ENCODE results near the gene SHISA5. TPM values are rescaled to one million over a fixed set of nuclear protein-coding genes. Genes with fewer than 3 reads are reported as not detected.

The SHISA5 gene
- total RNA-seq, 4 donors from 2014 or later: 98.2 to 191 (median 122) TPM

GRCh38 chr3:48514431-48515227 lies 10.7 kb upstream of the SHISA5 start:
- Histone ChIP-seq H3K9me3 (no peaks in the 10 kb centered on the region), H3K27me3 (no peaks in the 10 kb centered on the region), H3K4me3 (no peak overlapping the region), H3K36me3 (peaks cover 0 to 10% of the 10 kb centered on the region in 2 donors), H3K27ac (no peak overlapping the region), H3K4me1 (no peaks in the 10 kb centered on the region)
- ATAC-seq: no peak
- WGBS, 2 donors (ENCODE audit: low coverage in 1 of 2): 77 to 89% methylated on average over 3 of the region's 8 CpGs
- TF ChIP-seq EP300 (IDR thresholded peaks at IDR 0.05) (no peak), CTCF (IDR thresholded peaks at IDR 0.05) (no peak), POLR2A (IDR thresholded peaks at IDR 0.05) (no peak), POLR2AphosphoS5 (IDR thresholded peaks at IDR 0.05) (no peak)

- no peaks in the 10 kb centered on the region for H3K27me3 ChIP-seq
- H3K4me1 ChIP-seq: no peaks in the 10 kb centered on the region
- no peaks in the 10 kb centered on the region for H3K9me3 ChIP-seq
- no peaks in the 10 kb centered on the region for H3K36me3 ChIP-seq
- no peak overlapping the region for H3K4me3 ChIP-seq
- 80 to 90% methylated on average over 2 of the region's 4 CpGs for WGBS, 2 donors (ENCODE audit: low coverage in 1 of 2)
- no peak for ATAC-seq
- no peak overlapping the region for H3K27ac ChIP-seq
- TF ChIP-seq EP300 (IDR thresholded peaks at IDR 0.05) (no peak), POLR2A (IDR thresholded peaks at IDR 0.05) (no peak), POLR2AphosphoS5 (IDR thresholded peaks at IDR 0.05) (no peak), CTCF (IDR thresholded peaks at IDR 0.05) (no peak)
Measured at GRCh38 chr3:48511551-48511950, 7.6 kb upstream of the SHISA5 start.

DNA sequence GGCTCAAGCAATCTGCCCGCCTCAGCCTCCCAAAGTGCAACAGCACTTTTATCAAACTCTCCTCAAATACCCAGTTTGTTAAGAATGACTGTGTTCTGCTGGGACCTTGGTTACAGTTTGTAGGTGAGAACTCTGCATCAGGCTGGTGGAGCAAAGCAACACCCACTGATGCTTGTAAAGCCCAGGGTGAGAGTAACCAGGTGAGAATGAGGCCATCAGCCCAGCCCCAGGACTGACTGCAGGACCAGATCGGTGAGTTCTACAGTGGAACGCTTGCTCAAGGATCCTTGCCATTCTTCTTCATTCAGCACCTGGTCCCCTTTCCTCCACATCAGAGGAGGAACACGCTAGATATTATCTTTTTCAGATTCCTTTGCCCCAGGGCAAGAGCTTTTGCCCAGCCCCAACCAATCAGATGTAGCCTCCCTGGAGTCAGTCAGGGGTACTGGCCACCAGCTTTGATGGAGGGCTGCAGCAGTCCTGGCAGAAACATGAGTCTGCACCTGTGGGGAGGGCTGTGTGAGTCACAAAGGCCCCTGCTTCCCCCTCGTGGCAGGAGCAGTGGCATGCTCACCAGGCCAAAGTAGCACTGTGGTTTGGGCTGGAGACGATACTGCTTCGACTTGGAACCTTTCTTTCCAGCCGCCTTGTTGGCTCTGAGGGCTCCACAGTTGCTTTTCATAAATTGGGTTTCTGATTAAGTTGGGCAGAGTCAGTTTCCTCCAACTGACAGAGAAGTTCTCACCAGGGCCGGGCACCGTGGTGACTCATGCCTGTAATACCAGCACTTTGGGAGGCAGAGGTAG lies 3.5 kb upstream of the SHISA5 start:
- TF ChIP-seq CTCF (IDR thresholded peaks at IDR 0.05): peak in 3 of 4 experiments; percentile 28 to 57 (median 37)
- TF ChIP-seq POLR2A (IDR thresholded peaks at IDR 0.05): no peak
- no peaks in the 10 kb centered on the region for H3K36me3 ChIP-seq
- H3K27ac ChIP-seq: no peak overlapping the region
- peaks cover 0 to 27% (median 17%) of the 10 kb centered on the region in 3 donors for H3K4me1 ChIP-seq
- no peak for ATAC-seq
- no peaks in the 10 kb centered on the region for H3K9me3 ChIP-seq
- no peak overlapping the region for H3K4me3 ChIP-seq
- WGBS, 2 donors (ENCODE audit: low coverage in 1 of 2): 72 to 74% methylated on average over 3 to 4 of the region's 10 CpGs
- no peaks in the 10 kb centered on the region for H3K27me3 ChIP-seq

DNA sequence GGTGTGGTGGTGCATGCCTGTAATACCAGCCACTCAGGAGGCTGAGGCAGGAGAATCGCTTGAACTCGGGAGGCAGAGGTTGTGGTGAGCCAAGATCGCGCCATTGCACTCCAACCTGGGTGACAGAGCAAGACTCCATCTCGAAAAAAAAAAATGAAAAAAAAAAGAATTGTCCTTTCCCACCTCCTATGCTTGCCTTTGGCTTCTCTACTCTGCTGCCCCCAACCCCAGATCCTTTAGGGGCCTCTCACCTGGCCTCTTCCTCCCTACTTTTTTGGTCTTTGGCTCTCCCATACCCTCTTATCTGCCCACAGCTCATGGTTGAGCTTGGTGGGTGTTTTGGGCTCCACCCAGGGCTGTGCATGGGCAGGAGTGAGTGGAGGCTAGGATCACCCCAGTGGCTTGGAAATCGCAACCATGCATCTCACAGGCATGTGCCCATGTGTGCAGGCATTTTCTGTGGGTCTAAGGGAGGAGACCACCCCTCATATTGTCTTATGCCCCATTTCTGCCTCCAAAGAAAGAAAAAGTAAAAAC lies 2.1 kb upstream of the SHISA5 start:
- Histone ChIP-seq H3K4me1 (peaks cover 0 to 33% (median 17%) of the 10 kb centered on the region in 3 donors), H3K36me3 (no peaks in the 10 kb centered on the region), H3K27ac (no peak overlapping the region), H3K27me3 (no peaks in the 10 kb centered on the region), H3K4me3 (no peak overlapping the region), H3K9me3 (no peaks in the 10 kb centered on the region)
- ATAC-seq: no peak
- WGBS, 2 donors (ENCODE audit: low coverage in 1 of 2): 90 to 98% methylated on average over 5 of the region's 6 CpGs
- TF ChIP-seq EP300 (IDR thresholded peaks at IDR 0.05) (no peak), POLR2AphosphoS5 (IDR thresholded peaks at IDR 0.05) (no peak), CTCF (IDR thresholded peaks at IDR 0.05) (no peak), POLR2A (IDR thresholded peaks at IDR 0.05) (no peak)
